ENCODE data around the gene TENT4A.

Gene TENT4A

DNA sequence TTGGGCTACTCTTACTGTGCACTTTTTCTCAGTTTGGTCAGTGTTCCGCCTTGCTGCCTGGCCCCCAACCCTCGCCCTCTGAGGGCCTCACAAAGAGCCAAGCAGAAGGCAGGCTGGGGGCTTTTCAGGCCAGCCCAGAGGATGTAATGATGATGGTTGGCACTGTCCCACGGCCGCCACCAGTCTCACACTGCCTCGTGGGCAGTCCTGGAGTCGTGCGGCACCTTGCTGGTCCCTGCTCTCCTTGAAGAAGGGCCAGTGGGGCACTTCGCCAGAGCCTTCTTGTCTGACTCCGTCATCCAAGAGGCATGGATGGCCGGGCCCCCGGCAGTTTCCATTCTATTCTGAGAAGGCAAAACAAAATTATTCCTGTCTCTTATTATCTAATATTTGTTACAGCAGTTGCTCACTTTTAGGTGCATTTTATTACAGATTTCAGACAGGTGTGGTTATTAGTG, 21.0 kb downstream of the TENT4A start:
- DNase-seq, result no peak

DNA sequence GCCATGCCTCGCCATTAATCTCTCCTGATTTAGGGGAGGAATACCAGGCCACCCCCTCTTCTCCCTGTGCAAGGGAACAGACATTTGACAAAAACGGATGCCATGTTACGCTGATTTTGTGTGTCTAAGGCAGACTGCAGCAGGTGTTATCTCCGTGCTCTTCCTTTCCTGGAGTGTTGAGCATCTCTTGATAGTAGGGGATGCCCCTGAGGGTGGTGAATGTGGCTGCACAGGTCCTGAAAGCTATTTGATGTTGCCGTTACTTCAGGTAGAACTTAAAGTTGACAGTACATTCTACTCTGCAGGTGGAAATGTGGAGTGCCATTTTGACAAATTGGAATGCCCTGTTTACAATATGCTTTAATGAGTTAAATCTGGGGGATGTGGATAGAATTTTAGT, 21.5 kb downstream of the TENT4A start:
- no peak for DNase-seq

DNA sequence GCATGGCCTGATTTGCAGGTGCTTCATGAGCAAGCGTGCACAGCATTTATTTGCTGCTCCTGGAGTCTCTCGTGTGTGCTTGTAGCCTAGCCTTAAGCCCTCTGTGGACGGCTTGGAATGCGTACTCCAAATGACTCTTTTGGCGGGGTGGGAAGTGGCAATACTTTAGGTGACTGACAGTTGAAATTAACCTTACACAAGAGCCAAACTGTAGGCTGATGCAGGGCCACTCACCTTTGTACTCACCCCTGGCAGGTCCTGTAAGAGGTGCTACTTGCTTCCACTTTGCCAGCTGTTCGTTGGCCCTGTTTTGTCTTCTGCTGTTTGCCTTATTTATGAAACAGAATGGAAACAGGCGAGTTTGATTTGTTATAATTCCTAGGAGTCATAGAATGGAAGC, 22.9 kb downstream of the TENT4A start:
- peak; percentile 37 for DNase-seq

DNA sequence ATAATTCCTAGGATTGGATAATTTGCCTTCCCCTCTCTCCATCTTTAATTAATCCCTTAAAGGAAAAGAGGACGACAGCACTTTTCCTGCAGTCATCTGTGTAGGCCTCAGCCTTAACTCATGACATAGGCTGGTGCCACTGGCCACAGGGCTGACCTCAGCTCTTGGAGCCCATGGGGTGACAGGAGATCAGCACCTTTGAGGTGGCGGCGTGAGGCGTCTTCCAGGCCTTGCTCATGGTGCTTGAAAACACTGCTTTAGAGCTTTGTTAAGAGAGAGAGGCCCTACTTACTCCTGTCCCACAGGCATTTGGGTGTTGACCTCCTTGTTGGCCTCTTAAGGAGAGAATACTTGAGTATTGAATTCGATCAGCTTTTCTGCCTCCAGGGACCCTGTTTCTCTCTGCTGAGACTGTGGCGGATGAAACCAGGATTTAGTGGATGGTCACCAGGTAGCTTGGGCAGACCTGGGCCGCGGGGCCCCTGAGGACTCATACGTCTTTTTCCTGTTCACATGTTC, 23.4 kb downstream of the TENT4A start:
- DNase-seq, result peak; percentile 56

GRCh38 chr5:6737043-6737941, 24.1 kb downstream of the TENT4A start:
- peak; percentile 47 for DNase-seq

DNA sequence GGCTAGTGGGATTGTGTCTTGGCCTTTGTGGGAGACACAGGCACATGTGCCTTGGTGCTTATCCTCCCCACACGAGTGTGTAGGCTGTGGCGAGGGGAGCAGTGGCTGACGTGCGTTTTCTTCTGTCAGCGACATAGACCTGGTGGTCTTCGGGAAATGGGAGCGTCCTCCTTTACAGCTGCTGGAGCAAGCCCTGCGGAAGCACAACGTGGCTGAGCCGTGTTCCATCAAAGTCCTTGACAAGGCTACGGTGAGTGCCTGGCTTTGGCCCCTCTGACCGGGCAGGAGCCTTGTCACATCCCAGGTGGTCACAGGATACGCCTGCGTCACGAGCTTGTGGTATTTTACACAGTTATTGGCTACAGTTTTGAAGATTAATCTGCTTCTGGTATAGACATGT, 26.4 kb downstream of the TENT4A start:
- no peak for DNase-seq

DNA sequence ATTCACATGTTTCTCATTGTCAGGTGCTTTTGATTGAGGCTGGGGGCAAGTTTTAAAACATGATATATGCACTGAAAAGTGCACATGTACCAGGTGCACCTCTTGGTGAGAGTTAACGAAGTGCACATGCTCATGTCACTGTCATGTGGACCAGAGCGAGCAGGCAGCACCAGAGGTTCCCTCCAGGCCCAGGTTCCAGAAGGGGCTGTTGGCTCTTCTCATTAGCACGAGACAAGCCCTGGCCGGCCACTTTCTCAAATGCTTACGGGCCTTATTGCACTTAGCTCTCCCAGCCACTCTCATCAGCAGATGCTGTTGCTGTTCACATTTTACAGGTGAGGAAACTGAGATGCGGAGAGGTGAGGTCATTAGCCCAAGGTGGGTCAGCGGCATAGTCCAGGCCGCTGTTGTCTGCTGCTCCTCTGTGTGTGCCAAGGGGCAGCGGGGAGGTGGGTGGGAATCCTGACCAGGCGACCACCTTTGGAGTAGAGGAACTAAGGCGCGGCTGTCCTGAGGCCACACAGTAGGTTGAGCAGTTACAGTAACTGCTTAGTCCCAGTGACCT, 27.4 kb downstream of the TENT4A start:
- DNase-seq, result no peak

DNA sequence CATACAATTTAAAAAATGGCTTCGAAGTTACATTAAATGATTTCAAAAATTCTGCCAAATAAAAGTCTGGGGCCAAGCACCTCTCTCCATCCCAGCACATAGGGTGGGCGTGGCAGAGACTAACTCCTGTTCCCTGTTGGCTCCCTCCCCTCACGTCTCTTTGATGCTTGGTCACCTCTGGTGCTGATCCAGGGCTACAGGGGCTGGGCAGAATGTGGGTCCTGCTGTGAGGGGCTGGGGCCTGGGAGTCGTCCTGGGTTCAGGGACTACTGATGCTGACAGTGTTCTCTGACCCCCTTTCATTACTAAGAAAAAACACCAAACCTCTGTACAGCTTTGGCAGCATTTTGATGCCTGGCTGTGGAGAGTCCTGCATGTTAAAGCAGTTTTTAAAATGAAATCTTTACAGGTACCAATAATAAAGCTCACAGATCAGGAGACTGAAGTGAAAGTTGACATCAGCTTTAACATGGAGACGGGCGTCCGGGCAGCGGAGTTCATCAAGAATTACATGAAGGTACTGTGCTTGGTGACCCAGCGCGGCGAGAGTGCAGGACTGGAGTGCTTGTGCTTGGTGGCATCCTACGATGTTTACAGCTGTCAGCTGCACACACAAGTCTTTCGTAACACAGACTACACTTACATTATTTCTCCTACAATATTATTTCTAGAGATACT, 29.0 kb downstream of the TENT4A start:
- DNase-seq, result no peak

DNA sequence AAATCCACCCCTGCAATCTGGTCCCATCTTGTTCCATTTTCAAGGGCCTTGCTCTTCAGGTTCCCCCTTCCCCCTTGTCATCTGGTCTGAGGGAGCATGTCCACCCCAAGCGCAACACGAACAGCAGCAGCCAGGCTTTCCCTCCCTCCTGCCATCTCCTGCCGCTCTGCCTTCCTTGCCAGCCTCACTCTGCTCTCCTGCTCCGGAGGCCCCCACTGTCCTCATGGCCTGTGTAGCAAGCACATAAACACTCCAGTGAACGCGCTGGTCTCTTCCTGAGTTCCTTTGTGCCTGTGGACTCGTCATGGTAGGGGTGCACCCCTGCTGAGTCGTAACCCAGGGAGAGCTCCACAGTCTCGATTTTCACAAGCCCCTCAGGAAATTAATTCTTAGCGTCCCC, 29.9 kb downstream of the TENT4A start:
- DNase-seq, result peak; percentile 40

DNA sequence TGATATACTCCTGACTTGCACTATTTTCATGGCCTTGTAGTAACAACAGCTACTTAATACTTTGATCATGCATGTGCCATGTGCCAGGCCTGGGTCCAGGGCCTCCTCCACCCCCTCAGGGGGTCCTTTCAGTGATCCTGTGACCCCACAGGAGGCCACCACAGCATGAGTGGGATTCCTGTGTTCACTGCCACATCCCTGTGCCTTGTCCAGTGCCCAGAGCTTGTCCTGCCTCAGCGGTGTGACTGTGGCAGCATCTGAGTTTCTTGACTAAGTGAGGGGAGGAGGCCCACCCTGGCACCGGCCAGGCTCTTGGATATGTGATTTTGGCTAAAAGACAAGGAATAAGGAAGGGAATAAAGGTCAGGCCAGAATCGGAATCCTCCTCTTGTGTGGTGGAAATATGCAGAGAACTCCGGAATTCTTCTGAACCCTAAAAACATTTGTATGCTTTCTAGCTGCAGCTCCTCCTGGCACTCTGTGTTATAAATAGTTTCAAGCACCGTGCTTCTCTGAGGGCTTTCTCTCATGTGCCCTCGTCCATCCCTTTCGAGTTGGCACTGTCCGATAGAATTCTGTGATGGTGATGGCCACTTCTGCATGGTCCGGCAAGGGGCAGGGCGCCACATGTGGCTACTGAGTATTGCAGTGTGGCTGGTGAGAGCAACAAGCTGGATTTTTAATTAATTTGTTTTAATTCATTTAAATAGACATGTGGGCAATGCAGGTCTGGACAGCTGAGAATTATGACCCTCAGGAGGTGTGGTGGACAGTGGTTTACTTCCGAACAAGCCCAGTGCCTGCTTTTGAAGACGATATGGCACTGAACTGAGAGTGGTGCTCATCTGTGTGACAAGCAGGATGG, 31.8 kb downstream of the TENT4A start:
- peak; percentile 49 for DNase-seq

GRCh38 chr5:6745706-6746222, 32.5 kb downstream of the TENT4A start:
- DNase-seq, result no peak

DNA sequence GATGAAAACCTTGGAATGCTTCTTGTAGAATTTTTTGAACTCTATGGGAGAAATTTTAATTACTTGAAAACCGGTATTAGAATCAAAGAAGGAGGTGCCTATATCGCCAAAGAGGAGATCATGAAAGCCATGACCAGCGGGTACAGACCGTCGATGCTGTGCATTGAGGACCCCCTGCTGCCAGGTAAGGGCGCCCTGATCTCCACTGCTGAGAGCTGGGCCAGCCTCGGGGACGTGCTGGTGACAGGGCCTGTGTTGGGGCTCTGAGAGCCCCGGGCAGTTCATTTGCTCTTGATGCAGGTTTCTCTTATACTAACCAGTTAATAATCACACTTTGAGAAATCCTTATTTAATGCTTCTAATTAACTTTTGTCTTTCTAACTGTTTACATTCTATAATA, 33.0 kb downstream of the TENT4A start:
- no peak for DNase-seq

DNA sequence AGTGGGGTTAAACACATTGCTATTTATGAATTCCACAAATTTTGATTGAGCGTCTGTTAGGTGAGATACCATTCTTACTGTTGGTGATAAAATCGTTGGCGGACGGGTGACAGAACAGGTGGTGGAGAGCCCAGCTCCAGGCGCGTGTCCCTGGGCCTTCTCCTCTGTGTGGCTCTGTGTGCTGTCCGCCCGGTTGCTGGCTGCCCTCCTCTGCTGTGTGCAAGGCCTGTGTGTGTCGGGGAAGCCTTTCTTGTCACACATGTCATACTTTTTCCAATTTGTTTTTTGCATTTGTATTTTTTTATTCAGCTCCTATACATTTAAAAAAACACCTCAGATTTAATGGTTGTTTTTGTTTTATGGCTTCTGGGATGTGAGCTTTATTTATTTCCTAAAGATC, 33.9 kb downstream of the TENT4A start:
- no peak for DNase-seq

GRCh38 chr5:6748142-6748541, 34.9 kb downstream of the TENT4A start:
- no peak for DNase-seq

- DNase-seq, result no peak
Observed at GRCh38 chr5:6749026-6749716, 35.9 kb downstream of the TENT4A start.

- DNase-seq, result no peak
Observed at GRCh38 chr5:6750142-6750840, 37.1 kb downstream of the TENT4A start.

DNA sequence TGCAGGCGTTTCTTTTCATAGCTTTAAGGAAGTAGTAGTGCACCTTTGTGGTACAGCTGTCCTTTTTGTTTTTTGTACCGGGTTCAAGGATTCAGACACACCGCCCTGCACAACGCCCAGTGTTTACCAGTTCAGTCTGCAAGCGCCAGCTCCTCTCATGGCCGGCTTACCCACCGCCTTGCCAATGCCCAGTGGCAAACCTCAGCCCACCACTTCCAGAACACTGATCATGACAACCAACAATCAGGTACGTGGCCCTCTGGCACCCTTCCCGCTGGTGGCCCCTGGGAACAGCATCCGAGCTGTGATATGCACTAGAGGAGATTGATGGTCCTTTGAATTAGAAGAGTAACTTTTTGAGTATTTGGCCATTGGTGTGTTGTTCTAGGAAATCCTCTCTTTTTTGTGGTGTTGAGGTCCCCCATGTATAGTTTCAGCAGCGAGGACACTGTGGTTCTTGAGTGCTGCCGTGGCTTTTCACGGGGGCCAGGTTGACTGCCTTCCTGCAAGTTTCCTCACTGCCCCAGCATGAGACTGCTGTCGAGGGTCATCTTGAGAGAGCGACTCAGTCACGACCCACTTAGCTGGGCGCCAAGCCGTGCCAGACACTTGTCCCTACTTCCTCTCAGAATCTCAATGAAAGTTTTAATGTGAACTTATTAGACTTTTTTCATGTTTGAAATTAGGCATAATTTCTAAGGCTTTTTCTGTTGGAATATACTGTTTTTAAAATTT, 37.9 kb downstream of the TENT4A start:
- DNase-seq, result no peak

DNA sequence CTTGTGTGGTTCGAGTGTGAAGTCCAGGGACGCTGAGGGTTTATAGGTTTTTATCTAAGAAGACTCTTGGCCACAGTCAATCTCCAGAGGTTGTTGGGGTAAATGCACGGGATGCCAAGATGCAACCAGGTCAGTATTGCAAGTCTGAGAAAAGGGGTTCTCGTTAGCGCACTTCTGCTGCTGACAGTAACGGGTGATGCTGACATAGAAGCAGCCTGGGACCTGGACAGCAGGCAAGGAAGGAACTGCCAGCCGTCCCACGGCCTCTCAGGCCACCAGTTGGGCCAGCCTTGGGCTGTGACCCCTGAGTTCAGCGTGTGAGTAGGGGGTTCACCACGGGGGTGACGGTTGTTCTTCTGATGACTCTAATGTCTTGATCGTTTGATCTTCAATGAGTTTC, 39.0 kb downstream of the TENT4A start:
- DNase-seq, result no peak

DNA sequence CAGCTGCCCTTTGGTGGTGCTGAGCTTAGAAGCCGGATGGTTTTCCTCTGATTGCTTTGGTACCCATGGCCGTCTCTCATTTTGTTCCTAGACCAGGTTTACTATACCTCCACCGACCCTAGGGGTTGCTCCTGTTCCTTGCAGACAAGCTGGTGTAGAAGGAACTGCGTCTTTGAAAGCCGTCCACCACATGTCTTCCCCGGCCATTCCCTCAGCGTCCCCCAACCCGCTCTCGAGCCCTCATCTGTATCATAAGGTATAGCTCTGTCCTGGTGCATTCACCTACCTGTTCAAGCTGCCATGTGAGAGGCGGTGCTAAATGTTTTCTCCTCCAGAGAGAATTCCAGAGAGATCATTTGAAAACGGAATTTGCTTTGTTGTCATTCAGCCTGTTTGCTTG, 39.5 kb downstream of the TENT4A start:
- DNase-seq, result no peak

DNA sequence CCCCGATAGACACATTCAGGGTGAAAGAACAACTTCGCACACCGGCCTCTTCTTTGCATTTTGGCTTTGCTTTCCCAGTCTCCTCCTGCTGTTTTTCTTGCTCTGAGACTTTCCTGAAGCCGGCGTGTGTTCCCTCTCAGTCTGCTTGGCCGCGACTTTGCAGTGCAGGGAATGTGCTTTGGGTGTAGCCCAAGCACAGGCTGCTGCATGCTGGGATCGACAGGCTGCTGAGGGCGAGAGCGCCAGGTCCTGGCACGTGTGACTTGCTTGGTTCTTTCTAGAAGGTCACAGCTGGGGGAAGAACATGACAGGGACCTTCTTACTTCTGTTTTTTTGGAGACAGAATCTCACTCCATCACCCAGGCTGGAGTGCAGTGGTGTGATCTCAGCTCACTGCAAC, 40.6 kb downstream of the TENT4A start:
- no peak for DNase-seq

All from activated CD8-positive, alpha-beta memory T cell treated with anti-CD3 and anti-CD28 coated beads for 24 hours (primary cell).